Kidney (tissue), 14 donors: ENCODE measurements around the gene PRKAR1B. TPM values are rescaled to one million over a fixed set of nuclear protein-coding genes. Genes with fewer than 3 reads are reported as not detected.

ENCODE experiments used
- DNase-seq, 5 donors: peaks; one replicate each; pipeline ENCODE4 v3.0.0-alpha.2; 2013 to 2020
- FAIRE-seq: peaks from 2 replicates; lab custom pipeline; 2012; peaks lifted over from hg19 to GRCh38; lab: Jason Lieb, UNC
- H3K27ac ChIP-seq, 2 donors: one replicate each; pipeline ENCODE4 v1.7.0; 2013; ENCODE audit warnings: low read depth in 2 of 2, low read length in 2 of 2, inconsistent platforms in 1 of 2
- H3K27me3 ChIP-seq: one replicate; pipeline ENCODE4 v1.7.1; 2013; ENCODE audit warnings: low read length, inconsistent platforms; ENCODE audit not compliant: control insufficient read depth, insufficient read depth
- H3K36me3 ChIP-seq, 3 donors: one replicate each; pipeline versions ENCODE4 v1.7.0 to v1.7.1; 2013; ENCODE audit warnings: low read length in 3 of 3, control low read depth in 1 of 3, inconsistent platforms in 1 of 3; ENCODE audit not compliant: insufficient read depth in 3 of 3, control insufficient read depth in 2 of 3
- H3K4me1 ChIP-seq, 3 donors: one replicate each; pipeline versions ENCODE4 v1.7.0 to v1.7.1; 2013; ENCODE audit warnings: low read length in 3 of 3, inconsistent platforms in 1 of 3, low read depth in 1 of 3; ENCODE audit not compliant: control insufficient read depth in 2 of 3, insufficient read depth in 2 of 3
- H3K4me3 ChIP-seq, 3 donors: one replicate each; pipeline versions ENCODE4 v1.7.0 to v1.8.1; 2013; ENCODE audit warnings: low read length in 3 of 3, control low read depth in 1 of 3, inconsistent platforms in 1 of 3
- H3K9ac ChIP-seq, 3 donors: one replicate each; pipeline versions ENCODE4 v1.7.0 to v1.7.1; 2013; ENCODE audit warnings: low read length in 3 of 3, control low read depth in 1 of 3, inconsistent platforms in 1 of 3
- H3K9me3 ChIP-seq, 3 donors: one replicate each; pipeline versions ENCODE4 v1.7.0 to v1.7.1; 2013; ENCODE audit warnings: low read length in 3 of 3, control low read depth in 1 of 3, inconsistent platforms in 1 of 3; ENCODE audit not compliant: control insufficient read depth in 2 of 3, insufficient read depth in 1 of 3
- CTCF ChIP-seq: IDR thresholded peaks from 3 replicates; pipeline ENCODE4 v1.5.1; 2012; ENCODE audit warnings: mild to moderate bottlenecking, moderate library complexity, borderline replicate concordance; ENCODE audit not compliant: insufficient read depth; ENCODE audit errors: extremely low read depth
- intact Hi-C: fragments of 100-400 bp; cut with DNase I; formaldehyde crosslinking; loops from one replicate; pipeline ENCODE4 v1.11.1; 2022
- polyA plus RNA-seq: library from polyadenylated mRNA; stranded (reverse); fragments of 350-450 nt; fragmentation: Illumina TruSeq; extraction: RNeasy Lipid Tissue Mini Kit (QIAGEN cat#74804); gene quantifications from one replicate; pipeline ENCODE4 v1.2.3, GENCODE V29; 2014; ENCODE audit warnings: low read depth, low replicate concordance; ENCODE audit not compliant: insufficient read depth
- total RNA-seq: library from RNA; stranded (reverse); fragmentation: NEBNext Ultra II Directional; extraction: Animal tissue kit (Norgen Biotek cat#: 25700); gene quantifications from one replicate; pipeline ENCODE4 v1.2.1, GENCODE V29; 2021
- donor health status: control.
- donor health status: control.
- donor health status: control.
- donor health status: control.
- donor health status: control.
- donor health status: DM: yes; HTN: yes; CAD: no.
- donor health status: Normal renal cell carcinoma (clear cell type).

The PRKAR1B gene
- total and polyA plus RNA-seq, 2 donors from 2014 or later: 15.9 to 21.4 TPM

- Histone ChIP-seq H3K27me3 (no peaks in the 10 kb centered on the region), H3K36me3 (no peaks in the 10 kb centered on the region), H3K9me3 (peaks cover 2 to 6% (median 4%) of the 10 kb centered on the region in 3 donors), H3K9ac (no peak overlapping the region), H3K4me1 (no peaks in the 10 kb centered on the region), H3K4me3 (no peak overlapping the region), H3K27ac (no peak overlapping the region)
- FAIRE-seq: no peak
- intact Hi-C loops: no loop called here
- peak in 1 of 5 donors; percentile 29 for DNase-seq
- TF ChIP-seq CTCF: no peak
These were observed 107.7 kb downstream of the PRKAR1B start for GRCh38 chr7:619368-619840.

GRCh38 chr7:618539-619367 is 108.3 kb downstream of the PRKAR1B start:
- DNase-seq (peak in 1 of 5 donors; percentile 40), FAIRE-seq (no peak)
- Histone ChIP-seq H3K4me1 (no peaks in the 10 kb centered on the region), H3K4me3 (no peak overlapping the region), H3K9me3 (peaks cover 2 to 6% (median 4%) of the 10 kb centered on the region in 3 donors), H3K27ac (no peak overlapping the region), H3K27me3 (no peaks in the 10 kb centered on the region), H3K36me3 (no peaks in the 10 kb centered on the region), H3K9ac (no peak overlapping the region)
- no peak for TF ChIP-seq CTCF
- intact Hi-C loops: no loop called here

- no peaks in the 10 kb centered on the region for H3K4me1 ChIP-seq
- peak overlapping the region in 1 of 2 donors; percentile 30 for H3K27ac ChIP-seq
- peak overlapping the region in 1 of 3 donors; percentile 39 for H3K4me3 ChIP-seq
- no peak overlapping the region for H3K9ac ChIP-seq
- no peaks in the 10 kb centered on the region for H3K36me3 ChIP-seq
- peaks cover 2 to 6% (median 4%) of the 10 kb centered on the region in 3 donors for H3K9me3 ChIP-seq
- H3K27me3 ChIP-seq: no peaks in the 10 kb centered on the region
- no peak for TF ChIP-seq CTCF
- peak in 4 of 5 donors; percentile 40 to 66 (median 50) for DNase-seq
- FAIRE-seq: no peak
- intact Hi-C loops: no loop called here
These were observed 109.2 kb downstream of the PRKAR1B start for GRCh38 chr7:617614-618538.
